ENCODE results near the gene PHLDB1. TPM values are rescaled to one million over a fixed set of nuclear protein-coding genes. Genes with fewer than 3 reads are reported as not detected.

Gene PHLDB1
- total RNA-seq (2021) (122 and 125 TPM in 2 replicates), Bru-seq, nascent RNA (percentile 74 among the genes with signal in this experiment), BruChase-seq, experiment 1, labeled RNA remaining after a 2-hour chase (percentile 82 among the genes with signal in this experiment), BruChase-seq, experiment 2, labeled RNA remaining after a 6-hour chase (percentile 85 among the genes with signal in this experiment)
- long read RNA-seq, full-length matches to known transcripts = 2 of 41 reads
- long read RNA-seq, partial matches to known transcripts = 11 of 41 reads
- long read RNA-seq, other reads (novel, unspliced or antisense) = 28 of 41 reads

DNA sequence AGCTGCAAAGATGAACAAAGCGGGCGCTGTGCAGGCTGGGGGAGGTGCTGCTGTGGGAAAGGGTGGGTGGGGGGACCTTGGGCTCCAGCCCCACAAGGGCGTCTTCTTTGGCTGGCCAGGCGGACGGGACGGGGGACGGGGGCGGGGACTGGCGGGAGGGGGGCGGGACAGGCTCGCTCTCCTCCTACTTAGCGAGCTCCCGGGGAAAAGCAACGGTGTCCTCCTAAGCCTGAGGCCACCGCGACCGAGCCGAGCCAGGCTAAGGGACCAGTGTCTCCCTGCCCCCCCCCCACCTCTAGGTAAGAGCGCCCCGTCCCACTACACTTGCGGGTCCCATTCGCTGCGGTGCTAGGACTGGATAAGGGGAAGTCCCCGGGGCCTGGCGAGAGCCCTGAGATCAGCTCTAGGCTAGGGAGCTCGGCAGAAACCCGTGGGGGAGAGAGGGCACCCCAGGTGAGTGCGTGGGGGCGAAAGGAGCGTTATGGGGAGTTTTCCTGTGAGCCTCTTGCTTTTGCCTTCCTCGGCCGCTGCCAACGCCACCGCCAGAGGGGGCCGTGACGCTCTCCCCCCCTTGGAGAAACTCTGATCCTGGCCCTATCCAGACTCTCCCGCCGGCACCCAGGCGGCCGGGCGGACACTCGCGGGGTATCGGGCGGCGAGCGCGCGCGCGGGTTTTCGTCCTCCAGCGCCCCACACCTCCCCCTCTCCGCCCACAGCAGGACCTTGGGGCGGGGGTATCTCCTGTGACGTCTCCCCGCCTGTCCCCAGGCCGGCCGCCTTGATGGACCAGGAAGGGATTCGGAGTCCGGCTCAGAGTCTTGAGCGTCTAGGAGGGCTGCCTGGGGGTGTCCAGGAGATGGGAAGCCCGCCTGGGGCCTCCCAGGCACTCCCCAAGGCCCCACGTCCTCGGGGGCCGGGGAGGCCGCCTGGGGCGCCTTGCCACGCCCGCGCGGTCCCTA lies at the start of gene PHLDB1:
PHLDB1 (plus strand) TSS at position 215 of the 959 bp plus-strand sequence. CDS start 6,222 bp downstream, outside the sequence.
- Histone ChIP-seq H3F3A (ENCODE audit: insufficient read depth, low read depth) (peaks cover 31% of the 10 kb centered on the region; the same call in 1 of the 2 replicates), H3K4me2 (peak within 1 kb of the TSS; percentile 86), H3K9me2 (ENCODE audit: insufficient read depth) (no peaks in the 10 kb centered on the region), H3K79me2 (ENCODE audit: low read depth) (no peaks in the 10 kb centered on the region), H3K4me1 (replicated peaks; ENCODE audit: insufficient read depth) (peaks cover 6% of the 10 kb centered on the region; the same call in 1 of the 2 replicates), H3K36me3 (ENCODE audit: low read depth) (no peaks in the 10 kb centered on the region), H3K4me3 (peak within 1 kb of the TSS; percentile 70), H3K27me3 (ENCODE audit: insufficient read depth, low read depth) (peaks cover 13% of the 10 kb centered on the region; the same call in 1 of the 2 replicates), H4K20me1 (ENCODE audit: insufficient read depth) (no peaks in the 10 kb centered on the region), H2AFZ (peak within 1 kb of the TSS; percentile 74), H3K9me3 (ENCODE audit: insufficient read depth, low read depth) (no peaks in the 10 kb centered on the region), H3K27ac (no peak within 1 kb of the TSS)
- TF ChIP-seq EZH2 (IDR thresholded peaks at IDR 0.05; ENCODE audit: low read depth) = peak; percentile 91; the same call in 1 of the 2 replicates
- TF ChIP-seq, protein P1, sequence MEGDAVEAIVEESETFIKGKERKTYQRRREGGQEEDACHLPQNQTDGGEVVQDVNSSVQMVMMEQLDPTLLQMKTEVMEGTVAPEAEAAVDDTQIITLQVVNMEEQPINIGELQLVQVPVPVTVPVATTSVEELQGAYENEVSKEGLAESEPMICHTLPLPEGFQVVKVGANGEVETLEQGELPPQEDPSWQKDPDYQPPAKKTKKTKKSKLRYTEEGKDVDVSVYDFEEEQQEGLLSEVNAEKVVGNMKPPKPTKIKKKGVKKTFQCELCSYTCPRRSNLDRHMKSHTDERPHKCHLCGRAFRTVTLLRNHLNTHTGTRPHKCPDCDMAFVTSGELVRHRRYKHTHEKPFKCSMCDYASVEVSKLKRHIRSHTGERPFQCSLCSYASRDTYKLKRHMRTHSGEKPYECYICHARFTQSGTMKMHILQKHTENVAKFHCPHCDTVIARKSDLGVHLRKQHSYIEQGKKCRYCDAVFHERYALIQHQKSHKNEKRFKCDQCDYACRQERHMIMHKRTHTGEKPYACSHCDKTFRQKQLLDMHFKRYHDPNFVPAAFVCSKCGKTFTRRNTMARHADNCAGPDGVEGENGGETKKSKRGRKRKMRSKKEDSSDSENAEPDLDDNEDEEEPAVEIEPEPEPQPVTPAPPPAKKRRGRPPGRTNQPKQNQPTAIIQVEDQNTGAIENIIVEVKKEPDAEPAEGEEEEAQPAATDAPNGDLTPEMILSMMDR (conservative IDR thresholded peaks at IDR 0.05) = peak; percentile 63
- CTCF ChIA-PET = interaction anchor here (0.6 to 2.0 kb wide), 4 partner anchors 14 to 209 kb away, joined by 3 to 12 read pairs (median 4); no protein-coding TSS in a partner anchor
- intact Hi-C loops (cut with micrococcal nuclease; ENCODE audit: unreplicated experiment) = loop anchor here (1.0 to 5.0 kb wide), 2 partner anchors 35 to 52 kb away; no protein-coding TSS in a partner anchor
- no TSS peak for BruUV-seq (replicated peaks)
- POLR2A ChIA-PET (ENCODE audit: unreplicated experiment) = interaction anchor here (0.7 to 2.8 kb wide), 2 partner anchors 12 to 331 kb away, joined by 4 to 31 read pairs; no protein-coding TSS in a partner anchor
- DNase-seq = peak in 1 of 2 experiments; percentile 61

GRCh38 chr11:118560806-118561205 lies 46.6 kb upstream of the PHLDB1 start:
- Histone ChIP-seq H3K27ac (no peak overlapping the region), H3K9me2 (ENCODE audit: insufficient read depth) (no peaks in the 10 kb centered on the region), H2AFZ (no peak overlapping the region), H3K4me3 (no peak overlapping the region), H3K9me3 (ENCODE audit: insufficient read depth, low read depth) (no peaks in the 10 kb centered on the region), H3K36me3 (ENCODE audit: low read depth) (no peaks in the 10 kb centered on the region), H3K27me3 (ENCODE audit: insufficient read depth, low read depth) (no peaks in the 10 kb centered on the region), H3K4me2 (no peak overlapping the region), H3F3A (ENCODE audit: insufficient read depth, low read depth) (no peaks in the 10 kb centered on the region; the same call in none of the 2 replicates), H3K79me2 (ENCODE audit: low read depth) (no peaks in the 10 kb centered on the region), H4K20me1 (ENCODE audit: insufficient read depth) (no peaks in the 10 kb centered on the region), H3K4me1 (replicated peaks; ENCODE audit: insufficient read depth) (0 out of 2 replicates have a peak, but pooled peaks cover 4% of the 10 kb centered on the region)
- POLR2A ChIA-PET (ENCODE audit: unreplicated experiment) = no interaction called here
- TF ChIP-seq EZH2 (IDR thresholded peaks at IDR 0.05; ENCODE audit: low read depth) = no peak
- TF ChIP-seq, protein P1 (conservative IDR thresholded peaks at IDR 0.05) = no peak
- CTCF ChIA-PET = no interaction called here
- intact Hi-C loops (cut with micrococcal nuclease; ENCODE audit: unreplicated experiment) = loop anchor here (10.0 kb wide), 1 partner anchor 736 kb away; the partner anchor contains the start of gene FXYD2
- no TSS peak for BruUV-seq (replicated peaks)
- no peak for DNase-seq

GRCh38 chr11:118565051-118565450 lies 42.4 kb upstream of the PHLDB1 start:
- intact Hi-C loops (cut with micrococcal nuclease; ENCODE audit: unreplicated experiment) = loop anchor here (10.0 kb wide), 1 partner anchor 740 kb away; the partner anchor contains the start of gene FXYD2
- H3K4me3 ChIP-seq = no peak overlapping the region
- H3K9me2 ChIP-seq (ENCODE audit: insufficient read depth) = no peaks in the 10 kb centered on the region
- no peaks in the 10 kb centered on the region for H3K36me3 ChIP-seq (ENCODE audit: low read depth)
- H3K27me3 ChIP-seq (ENCODE audit: insufficient read depth, low read depth) = no peaks in the 10 kb centered on the region
- H3K4me1 ChIP-seq (replicated peaks; ENCODE audit: insufficient read depth) = 0 out of 2 replicates have a peak, but pooled peaks cover 10% of the 10 kb centered on the region
- H3K27ac ChIP-seq = no peak overlapping the region
- TF ChIP-seq EZH2 (IDR thresholded peaks at IDR 0.05; ENCODE audit: low read depth) = no peak
- TF ChIP-seq, protein P1 (conservative IDR thresholded peaks at IDR 0.05) = no peak
- CTCF ChIA-PET = no interaction called here
- no TSS peak for BruUV-seq (replicated peaks)
- H3K9me3 ChIP-seq (ENCODE audit: insufficient read depth, low read depth) = no peaks in the 10 kb centered on the region
- H3F3A ChIP-seq (ENCODE audit: insufficient read depth, low read depth) = peaks cover 5% of the 10 kb centered on the region
- POLR2A ChIA-PET (ENCODE audit: unreplicated experiment) = no interaction called here
- H3K4me2 ChIP-seq = peak overlapping the region; percentile 39; the same call in 1 of the 2 replicates
- no peaks in the 10 kb centered on the region for H3K79me2 ChIP-seq (ENCODE audit: low read depth)
- no peaks in the 10 kb centered on the region for H4K20me1 ChIP-seq (ENCODE audit: insufficient read depth)
- H2AFZ ChIP-seq = no peak overlapping the region
- DNase-seq = peak in 1 of 2 experiments; percentile 16

All from PC-9 (cell line).